KOPT-K1 (cell line): ENCODE data around the gene TBX3.

Source experiments
- H3K27ac ChIP-seq: fragments of 200-600 bp; sonication (generic); 2 replicates; pipeline ENCODE4 v1.5.1; 2016; ENCODE audit warnings: antibody characterized with exemption, mild to moderate bottlenecking, low read depth, low read length; ENCODE audit not compliant: poor library complexity, severe bottlenecking
- H3K36me3 ChIP-seq: fragments of 200-600 bp; sonication (generic); 2 replicates; pipeline ENCODE4 v1.5.1; 2017; ENCODE audit warnings: antibody characterized with exemption, mild to moderate bottlenecking, low read length, moderate library complexity; ENCODE audit not compliant: insufficient read depth
- H3K9me3 ChIP-seq: fragments of 200-600 bp; sonication (generic); 2 replicates; pipeline ENCODE4 v1.5.1; 2017; ENCODE audit warnings: antibody characterized with exemption, low read length, mild to moderate bottlenecking; ENCODE audit not compliant: insufficient read depth, poor library complexity, severe bottlenecking

The TBX3 gene

GRCh38 chr12:114701104-114701414, 17.1 kb upstream of the TBX3 start:
- no peaks in the 10 kb centered on the region for H3K36me3 ChIP-seq
- no peak overlapping the region for H3K27ac ChIP-seq

GRCh38 chr12:114700392-114701103, 16.6 kb upstream of the TBX3 start:
- Histone ChIP-seq H3K9me3 (no peaks in the 10 kb centered on the region), H3K27ac (no peak overlapping the region)

More at GRCh38 chr12:114701104-114701414, 17.1 kb upstream of the TBX3 start:
- H3K9me3 ChIP-seq = no peaks in the 10 kb centered on the region

GRCh38 chr12:114698566-114699163, 14.7 kb upstream of the TBX3 start:
- H3K9me3 ChIP-seq = no peaks in the 10 kb centered on the region
- H3K36me3 ChIP-seq = no peaks in the 10 kb centered on the region
- H3K27ac ChIP-seq = no peak overlapping the region

More at GRCh38 chr12:114700392-114701103, 16.6 kb upstream of the TBX3 start:
- H3K36me3 ChIP-seq = no peaks in the 10 kb centered on the region

GRCh38 chr12:114697741-114698565, 14.0 kb upstream of the TBX3 start:
- Histone ChIP-seq H3K36me3 (no peaks in the 10 kb centered on the region), H3K27ac (no peak overlapping the region), H3K9me3 (no peaks in the 10 kb centered on the region)

- Histone ChIP-seq H3K27ac (no peak overlapping the region), H3K9me3 (no peaks in the 10 kb centered on the region), H3K36me3 (no peaks in the 10 kb centered on the region)
These were observed 13.3 kb upstream of the TBX3 start for GRCh38 chr12:114697243-114697716.

- no peaks in the 10 kb centered on the region for H3K9me3 ChIP-seq
- H3K27ac ChIP-seq = no peak overlapping the region
- H3K36me3 ChIP-seq = no peaks in the 10 kb centered on the region
These were observed 12.7 kb upstream of the TBX3 start for GRCh38 chr12:114696443-114697242.

- H3K9me3 ChIP-seq = no peaks in the 10 kb centered on the region
- H3K36me3 ChIP-seq = no peaks in the 10 kb centered on the region
- H3K27ac ChIP-seq = no peak overlapping the region
These were observed 11.3 kb upstream of the TBX3 start for GRCh38 chr12:114695305-114695592.

- H3K36me3 ChIP-seq = no peaks in the 10 kb centered on the region
- no peaks in the 10 kb centered on the region for H3K9me3 ChIP-seq
- H3K27ac ChIP-seq = no peak overlapping the region
These were observed 10.7 kb upstream of the TBX3 start for GRCh38 chr12:114694436-114695304.

GRCh38 chr12:114693532-114693931, 9.6 kb upstream of the TBX3 start:
- H3K36me3 ChIP-seq = no peaks in the 10 kb centered on the region
- H3K9me3 ChIP-seq = no peaks in the 10 kb centered on the region
- no peak overlapping the region for H3K27ac ChIP-seq

GRCh38 chr12:114693059-114693531, 9.1 kb upstream of the TBX3 start:
- H3K9me3 ChIP-seq = no peaks in the 10 kb centered on the region
- no peaks in the 10 kb centered on the region for H3K36me3 ChIP-seq
- H3K27ac ChIP-seq = no peak overlapping the region

GRCh38 chr12:114692186-114693058, 8.4 kb upstream of the TBX3 start:
- Histone ChIP-seq H3K36me3 (no peaks in the 10 kb centered on the region), H3K27ac (no peak overlapping the region), H3K9me3 (no peaks in the 10 kb centered on the region)

GRCh38 chr12:114691763-114692185, 7.8 kb upstream of the TBX3 start:
- Histone ChIP-seq H3K9me3 (no peaks in the 10 kb centered on the region), H3K36me3 (no peaks in the 10 kb centered on the region), H3K27ac (no peak overlapping the region)

- Histone ChIP-seq H3K9me3 (no peaks in the 10 kb centered on the region), H3K36me3 (no peaks in the 10 kb centered on the region), H3K27ac (no peak overlapping the region)
These were observed 7.2 kb upstream of the TBX3 start for GRCh38 chr12:114691196-114691595.
